LHCN-M2 (cell line): Measurements from ENCODE around the gene RANBP3. TPM values are rescaled to one million over a fixed set of nuclear protein-coding genes. Genes with fewer than 3 reads are reported as not detected.
"Not testable (repeated sequence)": the region's sequence is repeated elsewhere in the genome, so short reads cannot be mapped to it uniquely, and the experiment has no call there.

ENCODE experiments used
- DNase-seq: peaks from one replicate; pipeline ENCODE4 v3.0.0-alpha.2; 2012; ENCODE audit warnings: low read depth
- total RNA-seq: library from RNA; depleted of rRNA; stranded (reverse); fragments of >200 nt; gene quantifications from 2 replicates; pipeline ENCODE4 v1.2.3, GENCODE V29; 2014; rRNA removed

The RANBP3 gene
- total RNA-seq, 1 experiment from 2014 or later, result 74.1 TPM

DNA sequence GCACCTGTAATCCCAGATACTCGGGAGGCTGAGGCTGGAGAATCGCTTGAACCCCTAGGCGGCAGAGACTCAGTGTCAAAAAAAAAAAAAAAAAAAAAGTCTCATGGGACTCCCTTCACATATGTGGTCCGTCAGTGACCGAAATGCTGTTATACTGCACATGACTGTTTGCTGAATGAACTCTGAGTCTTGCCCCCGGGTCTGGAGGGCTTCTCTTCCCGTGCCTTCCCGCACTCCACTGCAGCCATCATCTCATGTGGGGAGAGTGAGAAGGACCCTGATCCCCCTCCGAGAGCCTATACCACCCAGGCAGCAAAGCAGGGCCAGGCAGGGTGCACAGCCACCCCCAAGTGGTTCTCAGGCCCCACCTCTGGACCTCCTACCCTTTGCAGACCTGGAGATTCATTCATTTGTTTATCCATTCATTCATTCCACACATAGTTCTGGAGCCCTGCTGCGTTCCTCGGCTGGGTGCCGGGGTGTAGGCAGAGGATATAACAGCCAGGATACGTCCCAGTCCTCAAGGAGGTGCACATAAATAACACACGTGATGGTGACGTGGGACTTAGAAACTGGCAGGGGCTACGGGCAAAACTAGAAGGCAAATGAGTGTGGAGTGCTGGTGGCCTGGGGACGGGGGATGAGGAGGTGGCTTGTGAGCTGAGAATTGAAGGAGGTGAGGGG, 88.5 kb downstream of the RANBP3 start:
- DNase-seq, result no peak

DNA sequence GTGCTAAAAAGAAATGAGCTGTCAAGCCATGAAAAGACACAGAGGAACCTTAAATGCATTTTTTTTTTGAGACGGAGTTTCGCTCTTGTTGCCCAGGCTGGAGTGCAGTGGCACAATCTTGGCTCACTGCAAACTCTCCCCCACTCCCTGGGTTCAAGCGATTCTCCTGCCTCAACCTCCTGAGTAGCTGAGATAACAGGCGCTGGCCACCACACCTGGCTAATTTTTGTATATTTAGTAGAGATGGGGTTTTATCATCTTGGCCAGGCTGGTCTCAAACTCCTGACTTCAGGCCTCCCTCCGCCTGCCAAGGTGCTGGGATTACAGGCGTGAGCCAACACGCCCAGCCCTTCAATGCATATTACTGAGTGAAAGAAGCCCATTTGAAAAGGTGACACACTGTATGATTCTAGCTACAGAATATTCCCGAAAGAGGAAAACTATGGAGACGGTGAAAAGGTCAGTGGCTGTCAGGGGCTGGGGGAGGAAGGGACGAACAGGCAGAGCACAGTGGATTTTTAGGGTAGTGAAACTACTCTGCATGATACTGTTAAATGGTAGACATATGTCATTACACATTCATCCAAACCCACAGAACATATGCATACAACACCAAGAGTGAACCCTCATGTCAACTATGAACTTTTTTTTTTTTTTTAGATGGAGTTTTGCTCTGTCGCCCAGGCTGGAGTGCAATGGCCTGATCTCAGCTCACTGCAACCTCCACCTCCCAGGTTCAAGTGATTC, 93.7 kb downstream of the RANBP3 start:
- not testable (repeated sequence) for DNase-seq

GRCh38 chr19:5883157-5883873, 94.6 kb downstream of the RANBP3 start:
- DNase-seq, result not testable (repeated sequence)

GRCh38 chr19:5882421-5882968, 95.4 kb downstream of the RANBP3 start:
- no peak for DNase-seq

DNA sequence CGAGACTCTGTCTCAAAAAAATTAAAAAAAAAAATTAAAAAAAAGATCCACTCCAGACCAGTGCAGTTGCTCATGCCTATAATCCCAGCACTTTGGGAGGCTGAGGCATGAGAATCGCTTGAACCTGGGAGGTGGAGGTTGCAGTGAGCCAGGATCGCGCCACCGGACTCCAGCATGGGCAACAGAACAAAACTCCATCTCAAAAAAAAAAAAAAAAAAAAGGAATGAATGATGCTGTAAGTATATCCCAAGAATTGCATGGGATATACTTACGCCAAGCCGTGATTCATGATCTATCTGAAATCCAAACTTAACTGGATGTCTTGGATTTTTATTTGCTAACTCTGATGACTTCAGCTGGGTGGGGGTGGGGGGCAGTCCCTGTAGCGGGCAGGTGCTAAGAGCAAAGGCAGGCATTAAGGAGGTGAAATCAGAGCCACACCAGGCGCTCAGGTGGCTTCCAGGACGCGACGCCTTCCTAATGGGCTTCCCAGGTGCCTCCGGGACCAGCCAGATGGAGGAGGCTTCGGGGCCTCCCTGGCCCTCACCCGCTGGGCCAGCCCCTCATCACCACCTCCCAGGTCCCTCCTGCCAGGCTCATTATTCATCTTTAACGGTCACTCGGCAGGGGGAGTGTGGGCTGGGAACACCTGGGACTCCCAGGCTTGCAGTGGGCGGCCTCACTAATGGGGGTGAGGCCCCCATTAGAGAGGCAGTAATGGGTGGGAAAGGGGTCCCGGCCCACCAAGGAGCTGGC, 96.2 kb downstream of the RANBP3 start:
- no peak for DNase-seq

DNA sequence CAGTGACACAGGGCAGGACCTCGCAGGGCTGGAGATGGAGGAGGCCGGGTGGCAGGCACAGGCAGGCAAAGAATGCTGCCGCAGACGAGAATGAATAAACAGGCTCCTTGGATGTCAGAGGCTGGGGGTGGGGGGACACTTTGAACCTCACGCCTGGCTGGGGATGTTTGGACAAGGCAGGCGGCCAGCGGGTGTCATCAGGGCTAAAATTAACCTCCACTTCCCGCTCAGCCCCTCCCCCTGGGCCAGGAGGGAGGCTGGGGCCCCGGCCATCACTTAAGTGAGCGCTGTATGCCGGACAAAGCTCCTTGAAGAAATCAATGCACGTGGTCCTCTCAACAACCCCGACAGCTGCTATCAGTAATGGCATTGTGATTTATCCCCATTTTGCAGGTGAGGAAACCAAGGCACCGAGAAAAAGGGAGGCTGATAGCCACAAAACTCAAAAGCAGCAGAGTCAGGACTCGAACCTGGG, 97.3 kb downstream of the RANBP3 start:
- DNase-seq, result no peak

- DNase-seq, result no peak
These were observed 97.7 kb downstream of the RANBP3 start for GRCh38 chr19:5880196-5880595.

DNA sequence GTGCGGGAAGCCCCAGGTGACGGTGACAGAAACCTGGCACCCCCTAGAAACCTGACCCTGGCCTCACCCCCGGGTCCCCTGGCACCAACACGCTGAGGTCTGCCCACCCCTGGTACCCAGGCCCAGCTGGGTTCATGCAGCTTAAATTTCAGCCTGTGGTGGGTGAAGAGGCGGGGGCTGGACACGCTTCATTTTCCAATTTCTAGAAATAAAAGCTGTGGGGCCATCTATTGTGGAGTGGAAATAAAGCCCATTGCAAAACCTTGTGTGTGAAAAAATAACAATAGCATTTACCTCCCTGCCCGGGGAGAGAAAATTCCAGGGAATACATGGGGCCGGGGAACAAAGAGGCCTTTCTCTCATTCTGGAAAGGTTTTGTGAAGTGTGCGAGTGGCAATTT, 100.1 kb downstream of the RANBP3 start:
- no peak for DNase-seq

GRCh38 chr19:5877427-5877826, 100.5 kb downstream of the RANBP3 start:
- DNase-seq, result no peak

DNA sequence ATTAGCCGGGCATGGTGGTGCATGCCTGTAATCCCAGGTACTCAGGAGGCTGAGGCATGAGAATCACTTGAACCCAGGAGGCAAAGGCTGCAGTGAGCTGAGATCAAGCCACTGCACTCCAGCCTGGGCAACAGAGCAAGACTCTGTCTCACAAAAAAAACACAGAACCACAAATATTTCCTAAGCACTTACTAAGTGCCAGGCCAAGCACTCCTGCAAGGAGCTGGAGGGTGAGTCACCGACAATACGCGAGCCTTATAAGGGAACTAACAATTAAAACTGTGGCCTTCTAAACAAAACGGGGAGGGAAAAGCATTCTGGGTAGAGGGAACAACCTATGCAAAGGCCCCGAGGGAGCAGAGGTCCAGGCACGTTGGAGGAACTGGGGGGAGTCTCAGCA, 103.4 kb downstream of the RANBP3 start:
- peak; percentile 34 for DNase-seq

DNA sequence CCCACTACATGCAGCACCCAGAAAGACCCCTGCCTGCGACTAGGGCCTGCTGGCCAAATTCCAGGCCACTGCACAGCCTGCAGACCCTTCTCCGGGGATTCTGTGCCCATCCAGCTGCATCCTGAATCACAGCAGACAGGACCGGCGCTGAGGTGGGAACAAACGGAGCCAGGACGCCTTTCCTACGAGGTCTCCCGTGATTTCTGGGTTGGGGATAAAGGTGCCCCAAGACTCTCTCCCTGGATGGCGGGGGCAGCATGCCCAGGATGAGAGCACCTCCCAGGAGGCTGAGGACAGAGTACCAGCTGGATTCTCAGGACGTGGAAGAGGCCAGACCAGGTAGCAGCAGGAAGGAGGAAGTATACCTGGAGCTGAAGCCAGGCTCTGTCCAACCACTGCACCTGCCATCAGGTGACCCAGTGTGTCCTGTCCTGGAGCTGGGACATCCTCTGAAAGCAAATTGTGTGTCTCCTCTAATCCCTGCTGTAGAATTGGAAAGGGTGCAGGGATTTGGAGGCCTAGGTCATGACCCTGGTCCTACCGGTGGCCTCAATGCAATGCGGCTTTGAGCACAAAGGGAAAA, 104.2 kb downstream of the RANBP3 start:
- DNase-seq, result no peak

DNA sequence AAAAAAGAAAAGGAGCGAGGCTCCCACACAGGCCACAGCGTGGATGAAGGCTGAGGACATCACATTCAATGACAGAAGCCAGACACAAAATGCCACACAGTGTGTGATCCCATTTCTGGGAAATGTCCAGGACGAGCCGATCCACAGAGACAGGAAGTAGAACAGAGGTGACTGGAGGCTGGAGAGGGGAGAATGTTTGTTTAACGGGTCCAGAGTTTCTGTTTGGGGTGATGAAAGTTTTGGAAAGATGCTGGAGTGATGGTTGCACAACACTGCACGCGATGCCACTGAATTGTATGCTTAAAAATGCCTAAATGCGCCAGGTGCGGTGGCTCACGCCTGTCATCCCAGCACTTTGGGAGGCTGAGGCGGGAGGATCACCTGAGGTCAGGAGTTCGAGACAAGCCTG, 107.0 kb downstream of the RANBP3 start:
- no peak for DNase-seq

DNA sequence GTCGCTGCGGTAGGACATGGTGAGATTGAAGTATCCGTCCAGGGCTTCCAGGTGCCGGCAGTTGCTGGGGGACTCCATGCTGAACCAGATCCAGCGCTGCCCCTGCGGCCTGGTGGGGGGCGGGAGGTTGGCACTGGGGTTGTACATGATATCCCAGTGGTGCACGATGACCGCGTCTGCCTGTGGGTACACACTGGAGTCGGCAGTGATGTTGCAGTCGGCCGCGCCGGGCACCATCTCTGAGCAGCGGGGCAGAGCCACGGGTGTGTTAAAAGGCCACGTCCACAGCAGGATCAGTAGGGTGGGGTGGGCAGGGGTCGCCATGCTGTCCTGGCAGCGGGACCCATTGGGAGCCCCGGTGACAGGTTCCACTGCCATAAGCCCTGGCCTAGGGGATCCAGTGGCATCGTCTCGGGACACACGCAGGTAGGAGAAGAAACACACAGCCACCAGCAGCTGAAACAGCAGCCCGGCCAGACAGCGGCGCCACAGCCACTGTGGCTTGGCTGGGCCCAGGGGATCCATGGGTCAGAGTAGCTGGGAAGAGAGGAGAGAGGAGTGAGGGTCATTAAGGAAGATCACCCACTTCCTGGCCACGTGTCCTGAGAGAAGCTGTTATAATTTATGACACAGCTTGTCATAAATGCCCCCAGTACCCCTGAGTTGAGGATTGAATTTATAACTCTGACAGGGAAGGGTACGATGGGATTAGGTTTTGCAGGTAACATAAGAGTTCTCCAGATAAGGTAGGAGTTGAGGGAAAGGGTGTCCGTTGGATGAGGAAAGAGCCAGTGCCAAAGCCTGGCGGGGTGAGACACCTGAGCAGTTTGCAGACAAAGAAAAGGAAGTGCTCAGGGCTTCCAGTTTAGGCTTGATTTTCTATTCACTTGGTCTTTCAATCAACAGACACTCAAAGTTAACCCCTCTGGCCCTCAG, 110.5 kb downstream of the RANBP3 start:
- DNase-seq, result no peak

Other genes with a start within 250 kb of the RANBP3 start
- gene PRR22, start 193.4 kb downstream of the RANBP3 start, total RNA-seq, result 2.0 and 2.9 TPM in 2 replicates
- 44.6 and 47.6 TPM in 2 replicates for gene DUS3L, start 187.0 kb downstream of the RANBP3 start, total RNA-seq
- not detected in 2 replicates for gene NRTN, start 173.1 kb downstream of the RANBP3 start, total RNA-seq
- not detected in 2 replicates for gene FUT6, start 138.4 kb downstream of the RANBP3 start, total RNA-seq
- not detected in 2 replicates for gene FUT3, start 126.7 kb downstream of the RANBP3 start, total RNA-seq
- gene FUT5, start 107.6 kb downstream of the RANBP3 start, total RNA-seq, result not detected in 2 replicates
- gene NDUFA11, start 74.3 kb downstream of the RANBP3 start, total RNA-seq, result 172 and 188 TPM in 2 replicates
- gene VMAC, start 73.3 kb downstream of the RANBP3 start, total RNA-seq, result 2.6 and 3.0 TPM in 2 replicates
- 2.4 and 3.5 TPM in 2 replicates for gene CAPS, start 63.9 kb downstream of the RANBP3 start, total RNA-seq
- 4.1 and 5.7 TPM in 2 replicates for gene RFX2, start 132.4 kb upstream of the RANBP3 start, total RNA-seq
- not detected in 2 replicates for gene ACSBG2, start 157.5 kb upstream of the RANBP3 start, total RNA-seq